DND-41 (cell line): ENCODE measurements around the gene COBL.

Experiments used
- ATAC-seq: fragments of 200-7000 bp; cut with Tn5 transposase; 3 replicates; pipeline ENCODE4 v1.9.1; 2021; ENCODE audit warnings: low read depth; ENCODE audit not compliant: insufficient read depth
- DNase-seq: peaks from one replicate; pipeline ENCODE4 v3.0.0-alpha.2; 2020
- H2AFZ ChIP-seq: 2 replicates; pipeline ENCODE4 v1.6.0; 2012; ENCODE audit warnings: low read depth, low read length
- H3K27ac ChIP-seq: 2 replicates; pipeline ENCODE4 v1.5.1; 2012; ENCODE audit warnings: low read length, inconsistent platforms
- H3K27me3 ChIP-seq: fragments of 200-600 bp; sonication (generic); 2 replicates; pipeline ENCODE4 v1.6.0; 2012; ENCODE audit warnings: low read length, mild to moderate bottlenecking, inconsistent platforms; ENCODE audit not compliant: insufficient read depth, poor library complexity
- H3K36me3 ChIP-seq: 2 replicates; pipeline ENCODE4 v1.5.1; 2012; ENCODE audit warnings: low read length, inconsistent platforms; ENCODE audit not compliant: insufficient read depth
- H3K4me1 ChIP-seq: 2 replicates; pipeline ENCODE4 v1.5.1; 2012; ENCODE audit warnings: mild to moderate bottlenecking, low read length; ENCODE audit not compliant: insufficient read depth
- H3K4me2 ChIP-seq: 2 replicates; pipeline ENCODE4 v1.6.0; 2012; ENCODE audit warnings: mild to moderate bottlenecking, moderate library complexity, low read length, inconsistent platforms; ENCODE audit not compliant: insufficient read depth
- H3K4me3 ChIP-seq, 2 experiments: fragments of 200-600 bp in 1 of 2; shearing (Covaris generic) in 1 of 2; 2 replicates each; pipeline ENCODE4 v1.5.1; 2012 to 2016; ENCODE audit warnings: inconsistent platforms in 2 of 2, low read length in 2 of 2, mild to moderate bottlenecking in 2 of 2, low read depth in 1 of 2, moderate library complexity in 1 of 2
- H3K79me2 ChIP-seq: 2 replicates; pipeline ENCODE4 v1.6.0; 2012; ENCODE audit warnings: low read length, inconsistent platforms; ENCODE audit not compliant: insufficient read depth
- H3K9ac ChIP-seq: 2 replicates; pipeline ENCODE4 v1.6.0; 2012; ENCODE audit warnings: low read depth, mild to moderate bottlenecking, inconsistent platforms, low read length, moderate library complexity
- H3K9me3 ChIP-seq: 2 replicates; pipeline ENCODE4 v1.5.1; 2012; ENCODE audit warnings: low read length, moderate library complexity, mild to moderate bottlenecking, inconsistent platforms; ENCODE audit not compliant: insufficient read depth, severe bottlenecking
- H4K20me1 ChIP-seq: 2 replicates; pipeline ENCODE4 v1.6.0; 2012; ENCODE audit warnings: low read length; ENCODE audit not compliant: insufficient read depth
- CTCF ChIP-seq: IDR thresholded peaks from 2 replicates; pipeline ENCODE4 v1.5.1; 2012; ENCODE audit warnings: borderline replicate concordance, low read length, moderate library complexity, mild to moderate bottlenecking; ENCODE audit not compliant: poor library complexity, severe bottlenecking; ENCODE audit errors: extremely low read depth
- EZH2 ChIP-seq: IDR thresholded peaks from 3 replicates; pipeline ENCODE4 v1.6.1; 2012; ENCODE audit warnings: borderline replicate concordance, low read depth, mild to moderate bottlenecking, moderate library complexity, low read length, inconsistent platforms; ENCODE audit not compliant: severe bottlenecking

Gene COBL

GRCh38 chr7:51015581-51015980, 301.0 kb downstream of the COBL start:
- Histone ChIP-seq H3K9me3 (no peaks in the 10 kb centered on the region), H3K9ac (no peak overlapping the region), H3K27me3 (peaks cover 4% of the 10 kb centered on the region), H3K4me3 (no peak overlapping the region), H3K4me2 (no peak overlapping the region), H3K79me2 (no peaks in the 10 kb centered on the region), H4K20me1 (no peaks in the 10 kb centered on the region), H2AFZ (no peak overlapping the region), H3K4me1 (no peaks in the 10 kb centered on the region), H3K36me3 (no peaks in the 10 kb centered on the region), H3K27ac (no peak overlapping the region)
- ATAC-seq (no peak), DNase-seq (no peak)
- TF ChIP-seq CTCF: no peak
- no peak for TF ChIP-seq EZH2

- TF ChIP-seq EZH2 (no peak), CTCF (no peak)
- no peaks in the 10 kb centered on the region for H3K4me1 ChIP-seq
- H3K79me2 ChIP-seq: no peaks in the 10 kb centered on the region
- DNase-seq (no peak), ATAC-seq (no peak)
- no peak overlapping the region for H3K4me2 ChIP-seq
- no peak overlapping the region for H3K9ac ChIP-seq
- no peak overlapping the region for H3K27ac ChIP-seq
- H4K20me1 ChIP-seq: no peaks in the 10 kb centered on the region
- H3K27me3 ChIP-seq: no peaks in the 10 kb centered on the region
- H2AFZ ChIP-seq: no peak overlapping the region
- no peak overlapping the region for H3K4me3 ChIP-seq
- no peaks in the 10 kb centered on the region for H3K9me3 ChIP-seq
- H3K36me3 ChIP-seq: no peaks in the 10 kb centered on the region
These were observed 301.8 kb downstream of the COBL start for GRCh38 chr7:51014811-51015210.

DNA sequence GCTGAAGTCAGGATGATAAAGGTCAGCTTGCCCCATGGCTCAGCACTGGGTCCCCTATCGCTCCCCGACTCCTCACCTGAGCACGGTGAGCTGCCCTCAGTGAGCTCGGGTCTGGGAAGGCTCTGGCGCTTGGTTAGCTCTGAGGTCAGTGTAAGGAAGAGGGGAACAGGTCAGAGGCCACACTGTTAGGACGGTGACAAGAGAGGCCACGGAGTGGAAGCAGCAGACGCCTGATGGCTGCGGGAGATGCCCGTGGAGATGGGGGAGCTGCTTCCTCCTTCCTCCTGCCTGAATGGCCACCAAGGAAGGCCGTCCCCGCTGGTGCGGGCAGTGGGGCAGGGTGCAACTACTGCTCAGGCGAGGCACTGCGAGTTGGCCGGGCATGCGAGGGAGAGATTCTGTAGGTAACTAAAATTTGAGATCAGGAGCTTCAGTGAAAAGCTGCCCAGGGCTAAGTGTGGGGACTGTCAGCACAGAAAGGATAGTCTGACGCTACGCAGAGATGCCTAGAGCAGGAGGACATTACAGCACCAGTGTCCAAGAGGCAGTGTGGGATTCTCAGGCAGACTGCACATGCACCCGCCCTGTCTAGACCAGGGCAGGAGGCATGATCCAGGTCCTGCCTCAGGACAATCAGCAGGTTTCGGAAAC, 302.6 kb downstream of the COBL start:
- ATAC-seq (no peak), DNase-seq (no peak)
- Histone ChIP-seq H3K9me3 (no peaks in the 10 kb centered on the region), H3K79me2 (no peaks in the 10 kb centered on the region), H4K20me1 (no peaks in the 10 kb centered on the region), H3K4me3 (no peak overlapping the region), H3K4me1 (no peaks in the 10 kb centered on the region), H3K4me2 (no peak overlapping the region), H3K27me3 (no peaks in the 10 kb centered on the region), H2AFZ (no peak overlapping the region), H3K9ac (no peak overlapping the region), H3K27ac (no peak overlapping the region), H3K36me3 (no peaks in the 10 kb centered on the region)
- TF ChIP-seq EZH2: no peak
- no peak for TF ChIP-seq CTCF
